Peyer's patch (tissue), 4 donors: ENCODE data around the gene PTPN14.

Experiments
- CTCF ChIP-seq, 6 experiments: fragments of 450-650 bp in 4 of 6; fragments of 200-600 bp in 2 of 6; sonication (generic) in 1 of 6; IDR thresholded peaks; one replicate each; pipeline ENCODE4 v1.5.1; 2017 to 2019; ENCODE audit warnings: antibody characterized with exemption in 6 of 6, mild to moderate bottlenecking in 3 of 6, moderate library complexity in 1 of 6
- POLR2A ChIP-seq, 2 donors: fragments of 450-650 bp; IDR thresholded peaks; one replicate each; pipeline ENCODE4 v1.5.1; 2017; ENCODE audit warnings: antibody characterized with exemption in 2 of 2, mild to moderate bottlenecking in 2 of 2, moderate library complexity in 2 of 2

- TF ChIP-seq CTCF (IDR thresholded peaks at IDR 0.05), result no peak
- no peak for TF ChIP-seq POLR2A (IDR thresholded peaks at IDR 0.05)
These were observed 136.3 kb downstream of the PTPN14 start for GRCh38 chr1:214415131-214415530.
